ENCODE measurements around the gene XRN2. TPM values are rescaled to one million over a fixed set of nuclear protein-coding genes. Genes with fewer than 3 reads are reported as not detected.

The XRN2 gene
- total RNA-seq, 1 donor from 2014 or later: 76.4 TPM

- H3K4me1 Mint-ChIP-seq (ENCODE audit: unreplicated experiment): no peaks in the 10 kb centered on the region
- H3K27me3 Mint-ChIP-seq (ENCODE audit: unreplicated experiment): no peaks in the 10 kb centered on the region
- no peak for DNase-seq (ENCODE audit: low spot score)
- no peak overlapping the region for H3K27ac Mint-ChIP-seq (ENCODE audit: unreplicated experiment)
- H3K9me3 Mint-ChIP-seq (ENCODE audit: unreplicated experiment): no peaks in the 10 kb centered on the region
- TF ChIP-seq CTCF (IDR thresholded peaks at IDR 0.05; ENCODE audit: unreplicated experiment): no peak
- no peaks in the 10 kb centered on the region for H3K36me3 Mint-ChIP-seq (ENCODE audit: low read depth, unreplicated experiment)
- no peak overlapping the region for H3K4me3 Mint-ChIP-seq (ENCODE audit: unreplicated experiment)
These were observed 30.9 kb upstream of the XRN2 start for GRCh38 chr20:21272279-21272678.

GRCh38 chr20:21272679-21273078 is 30.5 kb upstream of the XRN2 start:
- Mint-ChIP-seq H3K27me3 (ENCODE audit: unreplicated experiment) (no peaks in the 10 kb centered on the region), H3K9me3 (ENCODE audit: unreplicated experiment) (no peaks in the 10 kb centered on the region), H3K4me1 (ENCODE audit: unreplicated experiment) (no peaks in the 10 kb centered on the region), H3K36me3 (ENCODE audit: low read depth, unreplicated experiment) (no peaks in the 10 kb centered on the region), H3K27ac (ENCODE audit: unreplicated experiment) (no peak overlapping the region), H3K4me3 (ENCODE audit: unreplicated experiment) (no peak overlapping the region)
- no peak for TF ChIP-seq CTCF (IDR thresholded peaks at IDR 0.05; ENCODE audit: unreplicated experiment)
- no peak for DNase-seq (ENCODE audit: low spot score)

- no peaks in the 10 kb centered on the region for H3K36me3 Mint-ChIP-seq (ENCODE audit: low read depth, unreplicated experiment)
These were observed 29.3 kb upstream of the XRN2 start for GRCh38 chr20:21273755-21274386.

GRCh38 chr20:21278829-21279228 is 24.3 kb upstream of the XRN2 start:
- no peaks in the 10 kb centered on the region for H3K9me3 Mint-ChIP-seq (ENCODE audit: unreplicated experiment)
- H3K27ac Mint-ChIP-seq (ENCODE audit: unreplicated experiment): no peak overlapping the region
- no peaks in the 10 kb centered on the region for H3K27me3 Mint-ChIP-seq (ENCODE audit: unreplicated experiment)
- no peaks in the 10 kb centered on the region for H3K36me3 Mint-ChIP-seq (ENCODE audit: low read depth, unreplicated experiment)
- no peak overlapping the region for H3K4me3 Mint-ChIP-seq (ENCODE audit: unreplicated experiment)
- H3K4me1 Mint-ChIP-seq (ENCODE audit: unreplicated experiment): no peaks in the 10 kb centered on the region
- DNase-seq (ENCODE audit: low spot score): no peak
- TF ChIP-seq CTCF (IDR thresholded peaks at IDR 0.05; ENCODE audit: unreplicated experiment): no peak

More at GRCh38 chr20:21273755-21274386, 29.3 kb upstream of the XRN2 start:
- Mint-ChIP-seq H3K27me3 (ENCODE audit: unreplicated experiment) (no peaks in the 10 kb centered on the region), H3K27ac (ENCODE audit: unreplicated experiment) (no peak overlapping the region), H3K4me3 (ENCODE audit: unreplicated experiment) (no peak overlapping the region), H3K9me3 (ENCODE audit: unreplicated experiment) (no peaks in the 10 kb centered on the region), H3K4me1 (ENCODE audit: unreplicated experiment) (no peaks in the 10 kb centered on the region)
- no peak for TF ChIP-seq CTCF (IDR thresholded peaks at IDR 0.05; ENCODE audit: unreplicated experiment)
- no peak for DNase-seq (ENCODE audit: low spot score)

- no peaks in the 10 kb centered on the region for H3K4me1 Mint-ChIP-seq (ENCODE audit: unreplicated experiment)
- no peaks in the 10 kb centered on the region for H3K27me3 Mint-ChIP-seq (ENCODE audit: unreplicated experiment)
- H3K36me3 Mint-ChIP-seq (ENCODE audit: low read depth, unreplicated experiment): no peaks in the 10 kb centered on the region
- no peaks in the 10 kb centered on the region for H3K9me3 Mint-ChIP-seq (ENCODE audit: unreplicated experiment)
- no peak for TF ChIP-seq CTCF (IDR thresholded peaks at IDR 0.05; ENCODE audit: unreplicated experiment)
- no peak for DNase-seq (ENCODE audit: low spot score)
- H3K4me3 Mint-ChIP-seq (ENCODE audit: unreplicated experiment): no peak overlapping the region
- no peak overlapping the region for H3K27ac Mint-ChIP-seq (ENCODE audit: unreplicated experiment)
These were observed 23.2 kb upstream of the XRN2 start for GRCh38 chr20:21279706-21280521.
